Measurements from ENCODE around the gene HIF1AN.

DNA sequence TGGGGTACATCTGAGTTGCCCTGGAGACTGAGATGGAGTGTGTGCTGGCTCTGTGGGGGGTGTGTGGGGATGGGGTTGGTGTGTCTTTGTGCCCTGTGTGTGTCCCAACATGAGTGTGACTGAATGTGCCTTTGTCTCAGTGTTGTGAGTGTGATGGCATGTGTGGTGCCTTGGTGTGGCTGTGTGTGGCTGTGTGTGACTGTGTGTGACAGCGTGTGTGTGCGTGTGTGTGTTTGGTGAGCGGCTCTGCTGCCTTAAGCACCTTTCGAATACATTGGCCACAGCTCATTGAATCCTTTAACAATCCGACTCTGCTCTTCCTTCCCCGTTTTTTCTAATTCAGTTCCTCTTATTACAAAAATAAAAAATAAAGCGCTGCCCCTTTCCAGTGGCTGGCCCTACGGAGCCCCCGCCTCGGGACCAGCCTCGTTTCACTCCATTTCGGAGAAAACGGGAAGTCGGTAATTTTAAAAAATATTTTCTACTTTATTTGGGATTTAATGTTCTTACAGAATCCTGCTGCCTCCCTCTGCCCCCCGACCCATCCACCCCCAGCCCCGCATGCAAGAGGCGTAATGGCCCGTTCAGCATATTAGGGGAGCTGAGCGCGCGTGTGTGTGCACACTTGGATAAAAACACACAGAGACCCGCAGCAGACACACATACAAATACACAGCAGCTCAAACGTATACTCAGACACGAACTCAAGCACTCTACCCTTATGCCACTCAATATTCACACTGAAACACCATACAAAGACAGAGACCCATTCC is 35.5 kb downstream of the HIF1AN start:
- TF ChIP-seq, protein P1, sequence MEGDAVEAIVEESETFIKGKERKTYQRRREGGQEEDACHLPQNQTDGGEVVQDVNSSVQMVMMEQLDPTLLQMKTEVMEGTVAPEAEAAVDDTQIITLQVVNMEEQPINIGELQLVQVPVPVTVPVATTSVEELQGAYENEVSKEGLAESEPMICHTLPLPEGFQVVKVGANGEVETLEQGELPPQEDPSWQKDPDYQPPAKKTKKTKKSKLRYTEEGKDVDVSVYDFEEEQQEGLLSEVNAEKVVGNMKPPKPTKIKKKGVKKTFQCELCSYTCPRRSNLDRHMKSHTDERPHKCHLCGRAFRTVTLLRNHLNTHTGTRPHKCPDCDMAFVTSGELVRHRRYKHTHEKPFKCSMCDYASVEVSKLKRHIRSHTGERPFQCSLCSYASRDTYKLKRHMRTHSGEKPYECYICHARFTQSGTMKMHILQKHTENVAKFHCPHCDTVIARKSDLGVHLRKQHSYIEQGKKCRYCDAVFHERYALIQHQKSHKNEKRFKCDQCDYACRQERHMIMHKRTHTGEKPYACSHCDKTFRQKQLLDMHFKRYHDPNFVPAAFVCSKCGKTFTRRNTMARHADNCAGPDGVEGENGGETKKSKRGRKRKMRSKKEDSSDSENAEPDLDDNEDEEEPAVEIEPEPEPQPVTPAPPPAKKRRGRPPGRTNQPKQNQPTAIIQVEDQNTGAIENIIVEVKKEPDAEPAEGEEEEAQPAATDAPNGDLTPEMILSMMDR (IDR thresholded peaks at IDR 0.05) = no peak
- TF ChIP-seq POLR2A (IDR thresholded peaks at IDR 0.05) = no peak

Measured in Peyer's patch (tissue), 4 donors.